GM18499 (cell line): Measurements from ENCODE around the gene PRKN.
"Not testable (repeated sequence)": the region's sequence is repeated elsewhere in the genome, so short reads cannot be mapped to it uniquely, and the experiment has no call there.

ENCODE experiments used
- ATAC-seq: cut with Tn5 transposase; IDR thresholded peaks from one replicate; pipeline ENCODE4 v1.9.1; 2021; ENCODE audit warnings: moderate number of reproducible peaks; ENCODE audit not compliant: insufficient read depth, unreplicated experiment

Gene PRKN

DNA sequence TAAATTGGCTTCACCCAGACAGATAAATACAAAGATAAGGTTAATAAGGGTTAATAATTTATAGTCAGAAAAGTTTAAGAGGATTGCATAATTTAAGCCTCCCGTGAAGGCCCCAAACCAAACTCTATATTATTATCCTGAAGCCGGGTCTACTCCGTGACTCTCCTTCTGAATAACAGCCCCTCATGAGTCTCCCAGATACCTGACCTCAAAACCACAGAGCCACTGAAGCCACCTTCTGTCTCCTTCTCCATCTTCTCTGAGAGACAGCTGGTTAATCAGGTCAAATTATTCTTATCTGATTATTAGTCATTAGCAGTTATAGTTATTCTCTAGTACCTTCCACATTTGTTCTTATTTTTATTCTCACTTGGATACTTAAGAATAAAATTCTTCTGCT lies 884.5 kb downstream of the PRKN start:
- ATAC-seq = no peak

DNA sequence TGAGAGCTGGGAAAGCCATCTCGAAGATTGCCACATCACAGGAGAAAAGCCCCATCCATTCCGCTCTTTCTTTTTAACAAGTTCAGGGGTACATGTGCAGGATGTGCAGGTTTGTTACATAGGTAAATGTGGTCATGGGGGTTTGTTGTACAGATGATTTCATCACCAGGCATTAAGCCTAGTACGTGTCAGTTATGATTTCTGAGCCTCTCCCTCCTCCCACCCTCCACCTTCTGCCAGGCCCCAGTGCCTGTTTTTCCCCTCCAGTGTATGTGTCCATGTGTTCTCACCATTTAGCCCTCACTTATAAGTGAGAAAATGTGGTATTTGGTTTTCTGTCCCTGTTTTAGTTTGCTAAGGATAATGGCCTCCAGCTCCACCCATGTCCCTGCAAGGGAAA lies 887.2 kb downstream of the PRKN start:
- no peak for ATAC-seq

DNA sequence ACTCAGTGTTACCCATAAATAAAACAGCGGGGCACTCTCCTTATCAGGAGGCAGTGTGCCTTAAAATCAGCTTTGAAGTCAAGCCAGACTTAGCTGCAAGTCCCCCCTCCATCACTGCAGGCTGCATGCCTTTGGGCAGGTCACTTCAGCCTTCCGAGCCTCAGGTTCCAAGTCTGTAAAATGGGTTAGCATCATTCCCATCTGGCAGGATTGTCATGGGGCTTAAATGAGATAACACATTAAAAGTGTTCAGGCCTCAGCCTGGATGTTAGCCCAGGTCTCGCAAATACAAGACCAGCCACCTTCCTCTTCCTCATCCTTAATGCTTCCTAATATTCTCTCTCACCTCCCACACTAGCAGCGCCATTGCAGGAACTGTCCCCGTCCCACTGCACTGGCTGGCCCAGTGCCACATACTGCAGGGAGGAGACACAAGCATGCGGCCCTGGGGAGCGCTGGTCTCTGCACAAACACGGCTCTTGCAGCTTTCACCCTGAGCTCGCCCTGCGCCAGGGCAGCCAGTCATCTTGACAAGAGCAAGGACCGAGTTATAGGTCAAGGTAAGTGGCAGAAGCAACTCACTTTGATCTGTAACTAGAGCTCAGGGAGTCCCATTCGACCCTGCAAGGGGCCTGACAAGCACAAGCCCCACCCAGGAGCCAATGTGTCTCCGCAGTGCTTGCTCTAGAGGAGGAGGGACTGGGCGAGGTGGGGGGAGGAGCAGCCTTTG lies 889.1 kb downstream of the PRKN start:
- no peak for ATAC-seq

DNA sequence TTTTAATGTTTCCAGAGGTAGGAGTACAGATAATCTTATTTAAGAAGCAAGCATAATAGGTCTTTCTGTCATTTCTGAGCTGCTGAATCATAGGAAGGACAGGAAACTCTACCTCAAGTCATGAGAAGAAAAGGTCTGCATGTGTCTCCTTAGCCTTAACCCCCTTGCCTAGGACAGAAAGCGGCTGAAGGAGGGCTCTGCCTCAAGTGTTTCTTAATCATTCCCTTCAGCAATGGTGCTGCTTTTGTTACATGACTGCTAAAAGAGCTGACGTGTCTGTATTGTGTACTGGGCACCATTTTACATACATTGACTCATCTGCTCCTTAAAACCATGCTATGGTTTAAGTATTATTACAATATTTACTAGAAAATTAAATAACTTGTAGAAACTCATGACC lies 889.7 kb downstream of the PRKN start:
- ATAC-seq = no peak

DNA sequence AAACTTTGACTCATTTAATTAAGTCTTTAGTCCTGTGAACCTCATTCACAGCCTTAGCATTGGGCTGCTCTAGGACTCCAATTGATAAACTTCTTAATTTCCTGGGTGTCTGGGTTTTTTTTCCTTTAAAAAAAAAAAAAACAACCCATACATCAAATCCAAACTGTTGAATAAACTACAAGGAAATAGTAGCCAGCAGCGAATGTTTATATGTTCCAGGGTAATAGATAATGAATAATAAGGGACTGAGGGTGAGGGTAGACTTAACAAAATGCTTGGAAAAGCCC lies 890.2 kb downstream of the PRKN start:
- ATAC-seq = no peak

DNA sequence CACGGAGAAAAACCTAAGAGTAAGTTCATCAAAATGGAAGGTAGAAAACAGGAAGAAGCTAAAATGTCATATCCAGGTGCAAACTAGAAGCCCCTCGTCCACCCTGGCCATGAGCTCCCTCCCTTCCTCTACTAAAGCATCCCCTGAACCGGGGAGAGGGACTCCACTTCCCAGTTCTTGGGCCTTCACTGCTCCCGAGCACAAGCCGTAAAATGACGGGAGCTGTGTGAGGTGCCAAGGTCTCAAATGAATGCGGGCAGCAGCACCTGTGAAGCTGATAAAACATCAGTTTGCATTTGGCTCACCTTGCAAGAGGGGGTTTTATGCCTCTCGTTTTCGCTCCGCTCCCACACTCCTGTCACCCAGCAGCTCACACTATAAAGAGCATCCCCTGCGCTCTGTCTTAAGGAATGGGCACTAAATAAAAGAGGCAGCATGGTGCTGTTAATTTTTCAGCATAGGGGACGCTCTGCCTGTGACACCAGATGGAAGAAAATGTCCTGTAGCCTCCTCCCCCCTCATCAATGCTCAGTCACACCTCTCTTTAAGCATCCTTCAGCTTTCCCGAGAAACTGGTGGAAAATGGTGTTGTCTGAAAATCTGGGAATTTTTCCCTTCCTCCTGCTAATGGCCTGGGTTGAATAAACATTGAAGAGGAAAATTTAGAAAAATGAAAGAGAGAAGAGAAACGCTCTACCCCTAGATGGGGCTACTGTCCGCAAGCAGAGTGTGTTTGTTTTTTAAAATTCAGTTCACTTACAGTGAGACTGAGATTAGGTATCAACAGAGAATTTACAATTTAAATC lies 890.7 kb downstream of the PRKN start:
- no peak for ATAC-seq

DNA sequence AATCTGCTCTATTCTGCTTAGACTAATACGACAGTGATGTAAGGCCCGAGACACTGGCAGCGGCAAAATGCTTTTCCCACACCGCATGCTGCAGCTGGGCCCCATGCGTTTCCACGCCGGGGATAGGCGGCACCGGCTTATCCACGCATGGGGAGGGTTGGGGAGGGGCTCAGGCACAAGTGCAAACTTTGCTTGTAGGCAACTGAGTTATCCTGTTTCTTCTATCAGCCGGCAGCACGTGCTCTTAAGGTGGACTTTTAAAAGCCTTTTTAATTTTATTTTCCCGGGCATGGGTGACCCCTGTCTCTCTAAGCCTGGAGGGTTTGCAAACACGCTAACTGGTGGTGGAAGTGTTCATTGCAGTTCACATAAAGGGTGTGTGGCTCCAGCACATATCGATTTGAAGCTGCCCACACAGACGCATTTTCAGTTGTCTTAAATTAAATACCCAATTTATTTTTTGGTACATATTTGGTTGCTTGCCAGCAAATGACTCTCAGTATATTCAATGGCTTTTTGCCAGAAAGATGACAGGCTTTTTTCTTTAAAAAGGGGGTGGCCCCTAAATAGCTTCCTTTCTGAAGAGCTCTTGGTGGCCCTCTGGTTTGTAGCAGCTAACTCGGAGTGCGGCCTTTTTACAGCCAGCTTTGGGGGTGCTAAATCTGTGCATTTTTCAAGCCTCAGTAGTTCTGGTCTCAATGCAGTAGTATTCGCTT lies 891.9 kb downstream of the PRKN start:
- ATAC-seq = no peak

DNA sequence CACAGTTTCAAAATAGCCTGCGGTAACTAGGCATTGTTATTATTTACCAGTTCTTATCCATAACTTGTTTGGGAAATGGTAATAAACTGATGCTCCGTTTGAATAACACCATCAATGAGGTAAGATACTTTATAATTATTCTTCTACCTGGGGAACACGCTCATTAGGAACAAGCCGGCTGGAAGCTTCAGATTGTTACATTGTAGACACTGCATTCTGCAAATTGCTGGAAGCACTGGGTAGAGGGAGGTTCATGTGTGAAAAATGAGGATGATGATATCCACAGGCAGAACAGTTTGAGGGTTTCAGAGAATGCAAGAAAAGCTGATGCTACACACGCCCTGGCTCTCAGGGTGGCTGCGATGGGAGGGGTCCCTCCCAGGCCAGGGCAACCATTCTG lies 893.1 kb downstream of the PRKN start:
- no peak for ATAC-seq

DNA sequence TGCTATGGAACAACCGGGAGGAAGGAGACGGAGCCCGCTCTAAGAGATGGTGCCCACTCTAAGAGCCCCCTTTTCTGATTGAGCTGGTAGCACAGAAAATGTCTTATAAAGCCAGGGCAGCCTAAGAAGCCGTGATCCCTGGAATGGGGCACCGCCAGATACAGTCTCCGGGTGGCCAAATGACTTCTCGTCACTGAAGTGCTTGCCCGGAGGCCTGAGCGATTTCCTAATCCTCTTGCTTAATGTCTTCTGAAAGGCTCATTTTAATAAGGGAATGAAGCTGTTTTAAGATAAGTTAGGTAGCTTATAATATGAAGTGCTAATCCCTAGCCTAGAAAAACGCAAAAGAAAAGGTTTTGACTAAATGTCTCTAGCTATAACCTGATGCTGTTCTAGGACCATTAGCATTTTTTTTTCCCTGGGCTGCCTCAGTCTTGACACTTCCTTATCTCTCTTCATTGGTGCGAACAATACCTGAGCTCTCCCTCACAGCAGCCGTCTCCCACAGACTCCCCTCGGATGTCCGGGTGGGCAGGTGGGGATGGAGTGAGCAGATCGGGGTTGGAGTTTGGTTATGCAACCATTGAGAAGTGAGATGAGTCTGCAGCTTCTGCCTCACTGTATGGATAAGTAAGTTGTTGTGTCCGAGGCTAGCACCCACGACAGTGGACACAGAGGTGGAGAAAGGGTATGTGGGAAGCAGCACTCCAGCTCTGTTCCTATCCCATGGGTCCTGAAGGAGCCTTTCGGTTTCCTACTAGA lies 894.3 kb downstream of the PRKN start:
- ATAC-seq = no peak

DNA sequence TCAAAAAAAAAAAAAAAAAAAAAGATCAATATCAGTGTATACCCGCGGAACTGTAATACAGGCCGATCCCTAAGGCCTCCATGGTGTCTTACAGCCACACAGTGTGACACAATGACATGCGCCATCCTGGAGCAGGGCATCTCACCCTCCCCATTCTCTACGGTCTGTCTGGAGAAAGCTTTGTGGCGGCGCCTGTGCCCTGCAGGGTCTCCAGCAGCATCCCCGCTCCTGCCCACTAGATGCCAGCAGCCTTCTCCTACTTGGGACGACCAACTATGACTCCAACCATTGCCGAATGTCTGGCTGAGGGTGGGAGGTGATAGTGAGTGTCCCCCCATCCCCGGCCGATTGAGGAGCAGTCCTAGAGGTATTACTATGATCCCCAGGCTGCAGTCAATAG lies 894.9 kb downstream of the PRKN start:
- ATAC-seq = no peak

DNA sequence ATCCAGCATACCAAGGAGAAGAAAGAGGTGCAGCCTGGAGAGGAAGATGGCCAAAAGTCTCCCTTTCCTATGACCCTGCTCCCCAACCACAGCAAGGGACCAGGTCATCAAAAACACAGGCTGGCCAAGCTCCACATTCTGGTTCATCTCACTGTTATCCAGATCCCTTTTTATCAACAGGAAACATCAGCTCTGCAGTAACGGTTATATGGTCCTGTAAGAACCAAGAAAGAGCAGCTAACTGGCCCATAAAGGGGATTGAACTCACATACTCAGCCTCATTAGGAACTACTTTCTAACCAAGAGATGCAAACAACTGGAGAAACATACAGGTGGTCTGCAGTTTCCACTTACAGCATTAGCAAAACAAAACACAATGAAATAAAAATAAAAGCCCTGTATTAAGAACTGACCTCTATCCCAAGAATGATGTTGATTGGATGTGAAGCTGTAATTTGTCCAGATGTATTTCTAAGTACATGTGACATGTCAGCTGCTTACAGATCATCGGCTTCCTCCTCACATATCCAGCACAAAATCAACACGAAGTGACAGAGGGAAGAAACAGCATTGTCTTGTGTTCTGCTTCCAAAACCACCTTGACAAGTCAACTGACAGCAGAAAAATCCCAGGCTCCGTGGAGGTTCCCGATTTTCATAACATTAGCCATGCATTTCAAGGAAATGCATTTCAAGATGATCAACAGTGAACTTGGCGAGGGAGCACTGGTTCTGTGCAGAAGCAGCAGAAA lies 896.5 kb downstream of the PRKN start:
- no peak for ATAC-seq

DNA sequence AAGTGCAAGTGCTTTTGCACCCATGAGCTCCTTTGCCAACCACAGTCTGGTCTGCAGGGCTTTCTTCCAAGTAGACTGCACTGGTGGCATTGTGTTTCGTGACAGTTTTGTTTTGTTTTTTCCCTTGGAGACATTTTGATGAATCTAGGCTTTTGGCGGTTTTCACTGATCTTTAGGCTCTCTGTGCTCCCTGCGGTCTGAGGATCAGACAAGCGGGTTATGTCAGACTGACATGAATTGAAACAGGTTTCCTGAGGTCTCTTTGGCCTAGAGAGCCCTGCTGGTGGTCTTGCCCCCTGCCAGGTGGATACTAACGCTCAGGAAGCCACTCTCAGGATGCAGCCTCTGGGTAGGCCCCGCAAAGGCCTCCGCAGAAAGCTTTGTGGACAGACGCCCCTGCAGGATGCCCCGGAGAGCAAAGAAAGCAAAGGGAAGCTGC lies 898.3 kb downstream of the PRKN start:
- no peak for ATAC-seq

DNA sequence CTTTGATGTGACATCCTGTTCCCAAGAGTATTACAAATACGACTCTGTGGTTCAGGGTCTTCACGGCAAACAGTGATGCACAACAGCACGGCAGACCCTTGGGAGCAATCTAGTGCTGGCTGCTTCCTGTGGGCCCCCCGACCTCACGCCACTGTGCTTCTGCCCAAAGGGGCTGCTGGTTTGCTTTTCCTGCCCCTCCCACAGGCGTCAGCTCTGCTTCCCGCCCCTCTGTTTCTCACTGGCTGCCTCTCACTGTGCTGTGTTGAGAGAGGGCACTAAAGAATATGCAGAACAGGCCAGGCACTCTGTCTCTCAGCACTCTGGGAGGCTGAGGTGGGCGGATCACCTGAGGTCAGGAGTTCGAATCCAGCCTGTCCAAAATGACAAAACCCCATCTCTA lies 899.2 kb downstream of the PRKN start:
- no peak for ATAC-seq

DNA sequence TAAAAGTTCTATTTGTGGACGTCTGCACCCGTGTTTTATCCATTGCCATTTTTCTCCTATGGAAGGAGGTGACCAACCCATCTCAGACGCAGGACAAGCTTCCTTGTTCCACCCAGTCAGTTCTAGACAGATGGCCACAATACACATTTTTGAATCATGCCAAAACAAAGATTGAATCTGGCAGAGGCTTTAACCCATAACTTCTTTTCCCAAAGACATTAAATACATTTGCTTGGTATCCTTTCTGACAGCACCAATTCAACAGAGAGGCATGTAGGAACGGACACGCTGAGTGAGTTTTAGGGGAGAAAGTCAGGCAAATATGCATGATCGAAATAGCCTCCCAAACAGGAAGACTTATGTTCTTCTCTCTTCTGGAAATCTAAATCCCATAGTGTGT lies 901.1 kb downstream of the PRKN start:
- ATAC-seq = no peak

DNA sequence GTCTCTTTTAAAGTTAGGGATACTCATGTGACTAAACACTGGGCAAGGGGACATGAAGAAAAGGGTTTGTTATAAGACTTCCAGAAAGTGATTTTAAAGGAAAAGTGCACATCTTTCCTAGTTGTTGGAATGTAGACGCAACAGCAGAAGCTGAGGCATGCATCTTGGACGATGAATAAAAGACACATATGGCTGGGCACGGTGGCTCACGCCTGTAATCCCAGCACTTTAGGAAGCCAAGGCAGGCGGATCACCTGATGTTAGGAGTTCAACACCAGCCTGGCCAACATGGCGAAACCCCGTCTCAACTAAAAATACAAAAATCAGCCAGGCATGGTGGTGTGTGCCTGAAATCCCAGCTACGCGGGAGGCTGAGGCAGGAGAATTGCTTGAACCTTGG lies 905.4 kb downstream of the PRKN start:
- ATAC-seq = not testable (repeated sequence)

DNA sequence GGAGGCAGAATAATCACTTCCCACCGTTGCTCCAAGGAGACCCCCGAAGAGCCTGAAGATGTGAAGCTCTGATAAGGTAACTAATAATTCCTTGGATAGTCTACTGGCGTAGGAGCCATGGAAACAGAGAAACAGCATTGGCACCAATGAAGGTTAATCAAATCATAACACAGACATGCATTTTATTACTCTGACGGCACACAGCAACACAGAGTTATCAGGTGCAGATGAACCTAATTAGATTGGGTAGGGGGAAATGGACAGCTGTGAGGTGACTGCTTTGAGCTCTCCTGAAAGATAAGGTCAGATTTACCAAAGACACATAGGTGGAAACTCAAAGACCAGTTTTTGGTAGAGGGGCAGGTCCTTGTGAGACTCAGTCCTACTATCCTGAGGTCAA lies 909.7 kb downstream of the PRKN start:
- ATAC-seq = no peak

DNA sequence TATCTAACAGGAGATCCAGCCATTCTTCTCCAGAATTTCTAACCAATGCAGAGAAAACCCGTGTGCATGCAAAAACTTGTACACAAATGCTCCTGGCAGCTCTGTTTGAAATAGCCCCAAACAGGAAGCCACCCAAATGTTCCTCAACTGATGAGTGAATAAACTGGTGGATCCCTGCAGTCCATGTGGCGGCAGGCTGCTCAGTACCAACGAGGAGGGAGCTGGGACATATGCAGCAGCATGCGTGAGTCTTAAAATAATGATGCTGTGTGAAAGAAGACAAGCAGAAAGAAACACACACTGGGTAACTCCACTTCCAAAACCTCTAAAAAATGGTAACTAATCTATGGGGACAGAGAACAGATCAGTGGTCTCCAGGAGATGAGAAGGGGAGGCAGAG lies 911.6 kb downstream of the PRKN start:
- ATAC-seq = no peak

DNA sequence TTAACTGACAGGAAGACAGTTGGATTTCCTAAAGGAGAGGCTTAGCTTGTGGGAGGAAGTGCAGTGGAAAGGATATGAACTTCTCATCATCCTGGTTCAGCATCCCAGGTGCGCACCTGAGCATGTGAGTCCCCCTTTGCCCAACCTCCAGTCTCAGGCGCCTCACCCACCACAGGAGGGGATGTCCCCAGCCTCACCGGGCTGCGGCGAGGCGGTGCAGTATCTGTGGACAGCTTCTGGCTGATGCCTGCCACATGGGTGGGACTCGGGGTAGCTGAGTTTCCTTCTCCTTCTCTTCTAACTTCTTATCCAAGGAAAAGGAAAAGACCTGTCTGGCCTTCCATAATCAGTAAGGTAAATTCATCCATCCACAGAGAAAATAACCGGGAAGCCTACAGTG lies 914.4 kb downstream of the PRKN start:
- ATAC-seq = no peak

DNA sequence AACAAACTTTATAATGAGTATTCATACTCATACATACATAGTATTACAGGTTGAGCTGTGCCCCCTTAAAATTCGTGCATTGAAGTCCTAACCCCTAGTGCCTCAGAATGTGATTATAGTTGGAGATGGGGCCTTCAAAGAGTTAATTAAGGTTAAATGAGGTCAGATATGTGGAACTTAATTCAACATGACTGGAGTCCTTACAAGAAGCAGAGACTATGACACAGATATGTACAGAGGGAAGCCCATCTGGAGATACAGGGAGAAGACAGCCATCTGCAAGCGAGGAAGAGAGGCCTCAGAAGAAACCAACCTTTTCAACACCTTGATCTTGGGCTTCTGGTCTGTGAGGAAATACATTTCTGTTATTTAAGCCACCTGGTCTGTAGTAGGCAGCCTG lies 917.6 kb downstream of the PRKN start:
- no peak for ATAC-seq

DNA sequence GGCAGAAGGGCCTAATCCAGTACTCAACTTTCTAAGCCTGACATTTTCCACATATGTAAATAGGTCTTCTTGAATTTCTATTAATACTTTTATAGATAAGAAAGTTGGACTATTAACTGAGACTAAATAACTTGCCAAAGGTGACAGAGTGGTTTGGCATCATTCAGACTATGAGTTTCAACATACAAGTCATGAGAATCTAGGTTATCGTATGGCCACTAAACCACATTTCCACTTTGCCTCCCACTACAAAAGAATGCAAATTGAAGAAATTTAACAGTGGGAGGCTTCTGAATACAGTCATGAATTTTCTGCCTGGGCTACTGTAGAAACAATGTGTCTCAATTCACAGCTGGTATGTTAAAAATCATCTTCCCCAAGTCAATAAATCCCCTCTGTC lies 922.7 kb downstream of the PRKN start:
- no peak for ATAC-seq
